ENCODE measurements around the gene RP2. TPM values are rescaled to one million over a fixed set of nuclear protein-coding genes. Genes with fewer than 3 reads are reported as not detected.
A peak's percentile ranks its signal among the peaks of the same experiment; 100 is the strongest.

The RP2 gene
- 11.0 and 13.2 TPM in 2 replicates for total RNA-seq (2014; rRNA removed; shearing (Covaris generic); ENCODE audit: low replicate concordance)

DNA sequence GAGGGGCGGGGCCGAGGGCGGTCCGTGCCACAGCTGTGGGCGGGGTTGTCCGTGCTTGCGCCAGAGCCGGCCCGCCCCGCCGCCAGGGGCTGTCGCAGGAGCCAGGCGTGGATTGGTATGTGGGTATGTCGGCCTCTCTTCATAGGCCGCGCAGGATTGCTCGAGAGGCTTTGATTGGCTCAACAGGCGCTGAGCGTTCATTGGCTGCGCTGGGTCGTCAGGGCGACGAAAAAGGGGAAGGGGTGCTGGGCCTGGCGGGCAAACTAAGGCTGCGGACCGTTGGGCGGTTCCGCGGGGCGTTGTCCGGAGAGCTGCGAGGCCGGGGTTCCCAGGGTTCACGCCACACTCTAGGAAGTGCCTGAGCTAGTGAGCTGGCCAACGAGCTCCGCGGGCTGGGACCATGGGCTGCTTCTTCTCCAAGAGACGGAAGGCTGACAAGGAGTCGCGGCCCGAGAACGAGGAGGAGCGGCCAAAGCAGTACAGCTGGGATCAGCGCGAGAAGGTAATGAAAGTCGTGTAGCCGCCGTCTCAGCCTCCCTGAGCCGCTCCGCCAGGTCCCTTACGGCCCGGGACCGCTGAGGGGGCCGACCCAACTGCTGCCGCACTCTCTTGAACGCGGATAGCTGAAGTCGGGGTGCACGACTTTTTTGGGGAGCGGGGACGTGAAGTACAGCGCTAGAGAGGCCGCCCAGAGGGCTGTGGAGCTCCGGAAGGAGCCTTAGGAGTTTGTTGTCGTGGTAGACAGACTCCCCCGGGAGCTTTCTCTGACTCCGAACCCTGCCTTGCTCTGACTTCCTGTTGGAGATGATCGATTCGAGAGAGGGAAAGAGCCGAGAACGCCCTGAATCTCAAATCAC lies at the start of gene RP2:
Gene RP2, plus strand, starts transcription at position 343 of the 857 bp plus-strand sequence. Its CDS starts 58 bp downstream, at position 401.
- in situ Hi-C loops (cut with HindIII; ENCODE audit: low pct_unique_long_range_greater_than_20kb, low sequenced_read_pairs) = no loop called here

DNA sequence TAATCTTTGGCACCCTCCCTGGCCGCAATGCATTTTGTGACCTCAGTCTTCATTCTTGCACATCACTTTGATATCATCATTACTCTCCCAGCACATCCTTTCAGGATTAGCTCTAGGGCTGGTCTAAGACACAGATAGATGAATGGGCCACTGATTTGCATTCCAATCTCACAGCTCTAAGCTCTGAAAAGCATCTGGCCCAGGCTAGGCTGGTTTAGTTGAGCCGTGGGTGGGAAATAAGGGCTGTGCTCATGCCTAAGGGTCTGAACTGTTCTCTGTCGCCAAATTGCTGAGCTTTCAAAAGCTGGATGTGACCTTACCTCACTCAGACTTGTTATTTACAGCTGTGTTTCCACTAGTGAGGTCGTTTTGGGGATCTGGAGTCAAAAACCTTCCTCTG lies 47.9 kb upstream of the RP2 start:
- no peak for DNase-seq (ENCODE audit: low read depth)
- in situ Hi-C loops (cut with HindIII; ENCODE audit: low pct_unique_long_range_greater_than_20kb, low sequenced_read_pairs) = no loop called here

More for the DNA sequence above, at the start of gene RP2:
- peak; percentile 96 for DNase-seq (ENCODE audit: low read depth)

DNA sequence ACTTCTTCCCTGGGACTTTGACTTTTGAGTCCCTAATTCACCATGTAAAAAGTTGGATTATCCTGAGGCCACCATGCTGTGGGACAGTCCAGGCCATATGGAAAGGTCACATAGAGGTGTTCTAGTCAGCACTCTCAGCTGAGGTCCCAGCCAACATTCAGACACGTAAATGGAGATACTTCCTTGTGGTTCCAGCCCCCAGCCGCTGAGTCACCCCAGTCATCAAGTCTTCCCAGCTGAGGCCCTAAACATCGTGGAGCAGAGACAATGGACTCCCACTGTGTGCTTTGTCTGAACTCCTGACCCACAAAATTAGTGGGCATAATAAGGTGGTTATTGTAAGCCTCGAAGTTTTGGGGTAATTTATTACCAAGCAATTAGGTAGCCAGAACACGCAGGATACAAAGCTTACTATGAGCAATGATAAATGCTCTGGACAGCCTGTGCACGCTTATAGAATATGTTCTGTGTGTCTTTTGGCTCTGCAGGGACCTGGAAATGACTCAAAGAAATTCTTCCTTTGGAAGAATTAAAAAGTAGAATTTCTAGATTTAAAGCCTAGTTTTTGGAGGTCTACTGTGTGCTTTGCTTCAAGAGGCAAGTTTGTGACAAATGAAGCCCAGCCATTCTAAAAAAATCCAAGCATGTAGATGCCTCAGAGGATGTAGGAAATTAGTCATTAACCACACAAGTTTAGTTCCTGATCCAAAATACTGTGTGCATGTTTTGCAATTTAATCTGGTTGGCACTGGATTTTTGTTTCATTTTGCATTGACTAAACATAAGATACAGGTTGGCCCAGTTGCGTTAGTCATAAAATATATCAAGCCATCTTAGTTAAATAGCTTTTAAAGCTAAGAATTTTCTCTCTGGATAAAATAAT lies 44.7 kb upstream of the RP2 start:
- in situ Hi-C loops (cut with HindIII; ENCODE audit: low pct_unique_long_range_greater_than_20kb, low sequenced_read_pairs) = no loop called here
- peak; percentile 61 for DNase-seq (ENCODE audit: low read depth)

DNA sequence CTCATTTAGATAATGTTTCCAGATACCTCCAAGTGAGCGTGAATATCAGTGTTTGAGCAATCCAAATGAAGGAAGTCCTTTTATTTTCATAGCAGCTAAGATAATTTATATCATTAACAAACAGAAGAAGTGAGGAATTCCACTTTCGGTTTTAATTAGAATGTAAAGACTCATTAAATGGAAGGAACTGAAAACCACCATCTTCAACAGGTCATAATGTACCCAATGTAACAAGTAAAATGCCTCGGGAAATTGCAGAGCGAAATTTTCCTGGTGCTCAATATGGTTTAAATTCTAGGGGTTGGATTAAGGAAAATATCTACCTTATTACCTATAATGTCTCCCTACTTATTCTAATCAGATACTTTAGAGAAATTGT lies 44.0 kb upstream of the RP2 start:
- in situ Hi-C loops (cut with HindIII; ENCODE audit: low pct_unique_long_range_greater_than_20kb, low sequenced_read_pairs) = no loop called here

DNA sequence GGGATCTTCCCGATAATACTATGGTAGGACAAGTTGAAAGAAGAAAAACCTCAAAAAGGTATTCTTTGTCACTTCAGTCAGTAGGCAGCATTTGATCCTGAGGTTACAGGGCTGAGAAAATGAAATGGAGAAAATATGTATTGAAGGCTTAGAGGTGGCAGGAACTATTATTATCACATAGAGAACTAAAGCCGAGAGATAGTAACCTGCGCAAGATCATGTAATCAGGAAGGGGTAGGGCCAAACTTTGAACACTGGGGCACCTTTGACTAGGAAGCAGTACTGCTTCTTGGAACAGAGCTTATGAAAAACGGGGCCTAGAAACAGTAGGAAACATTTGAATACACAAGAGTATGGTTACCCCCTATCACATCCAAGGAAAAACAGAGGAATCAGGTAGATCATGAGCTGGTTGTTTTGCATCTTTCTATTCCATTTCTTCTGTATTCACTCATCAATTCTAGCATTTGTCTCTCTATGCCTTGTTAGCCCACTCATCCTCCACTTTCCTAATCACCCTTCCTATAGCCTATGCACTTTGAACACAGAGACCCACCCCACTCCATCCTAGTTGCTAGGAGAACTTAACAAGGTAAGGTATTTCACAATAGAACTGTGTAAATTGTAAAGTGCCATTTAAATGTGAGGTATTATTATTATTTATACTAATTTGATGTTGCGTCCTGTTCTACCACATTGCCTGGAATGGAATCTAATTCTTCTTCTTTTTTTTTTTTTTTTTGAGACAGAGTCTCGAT lies 43.3 kb upstream of the RP2 start:
- no peak for DNase-seq (ENCODE audit: low read depth)
- in situ Hi-C loops (cut with HindIII; ENCODE audit: low pct_unique_long_range_greater_than_20kb, low sequenced_read_pairs) = no loop called here

More for the DNA sequence above, 44.0 kb upstream of the RP2 start:
- DNase-seq (ENCODE audit: low read depth) = no peak

DNA sequence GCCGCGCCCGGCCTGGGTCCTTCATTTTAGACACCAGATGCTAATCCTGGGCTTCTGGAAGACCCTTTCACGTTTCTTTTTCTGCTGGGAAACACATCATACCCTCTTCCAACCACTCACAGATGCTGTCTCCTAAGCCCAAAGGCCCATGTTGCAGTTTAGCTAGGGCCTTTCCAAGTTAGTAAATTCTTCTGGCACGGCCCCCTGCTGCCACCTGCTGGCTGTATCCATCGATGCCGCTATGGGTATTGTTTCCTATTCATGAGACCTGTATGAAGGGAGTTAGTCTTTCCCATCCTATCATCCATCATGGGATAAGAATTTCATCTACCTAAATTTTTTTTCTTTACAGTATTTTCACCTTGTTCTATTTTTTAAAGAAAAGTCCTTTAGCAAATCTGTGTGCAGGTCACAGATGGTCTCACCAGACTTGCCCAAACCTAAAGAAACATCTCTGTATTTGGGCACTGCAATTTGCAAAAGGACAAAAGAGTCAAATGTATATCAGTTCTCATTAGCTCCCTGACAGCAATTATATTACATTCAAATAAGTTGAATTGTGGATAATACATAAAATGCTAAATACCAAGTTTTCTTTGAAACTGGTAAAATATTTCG lies 40.2 kb upstream of the RP2 start:
- in situ Hi-C loops (cut with HindIII; ENCODE audit: low pct_unique_long_range_greater_than_20kb, low sequenced_read_pairs) = no loop called here
- peak; percentile 61 for DNase-seq (ENCODE audit: low read depth)

DNA sequence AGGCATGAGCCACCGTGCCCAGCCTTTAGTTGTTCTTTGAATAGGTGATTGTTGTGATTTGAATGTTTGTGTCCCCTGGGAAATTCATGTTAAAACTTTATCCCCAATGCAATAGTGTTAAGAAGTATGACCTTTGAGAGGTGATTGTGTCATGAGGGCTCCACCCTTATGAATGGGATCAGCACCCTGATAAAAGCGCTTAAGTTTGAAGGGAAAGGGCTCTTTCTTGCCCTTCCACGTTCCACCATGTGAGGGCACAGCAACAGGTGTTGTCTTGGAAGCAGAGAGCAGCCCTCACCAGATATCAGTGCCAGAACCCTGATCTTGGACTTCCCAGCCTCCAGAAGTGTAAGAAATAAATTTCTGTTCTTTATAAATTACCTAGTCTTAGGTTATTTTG lies 33.7 kb upstream of the RP2 start:
- DNase-seq (ENCODE audit: low read depth) = no peak
- in situ Hi-C loops (cut with HindIII; ENCODE audit: low pct_unique_long_range_greater_than_20kb, low sequenced_read_pairs) = no loop called here

DNA sequence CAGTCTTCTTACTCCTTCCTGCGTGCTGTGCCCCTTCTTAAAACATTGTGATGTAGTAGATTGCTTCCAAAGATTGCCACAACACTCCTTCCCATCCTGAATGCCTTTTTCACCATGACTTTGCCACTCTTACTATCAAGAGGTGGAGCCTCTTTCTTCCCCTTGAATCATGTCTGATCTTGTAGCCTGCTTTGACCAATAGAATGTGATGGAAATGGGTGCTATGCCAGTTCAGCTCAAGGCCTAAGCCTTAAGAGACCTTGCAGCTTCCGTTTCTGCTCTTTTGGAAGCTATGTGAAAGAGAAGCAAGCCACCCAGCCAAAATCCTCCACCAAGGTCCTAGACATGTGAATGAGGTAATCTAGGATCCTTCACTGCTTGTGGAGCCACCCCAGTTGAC lies 31.6 kb upstream of the RP2 start:
- in situ Hi-C loops (cut with HindIII; ENCODE audit: low pct_unique_long_range_greater_than_20kb, low sequenced_read_pairs) = no loop called here
- no peak for DNase-seq (ENCODE audit: low read depth)

DNA sequence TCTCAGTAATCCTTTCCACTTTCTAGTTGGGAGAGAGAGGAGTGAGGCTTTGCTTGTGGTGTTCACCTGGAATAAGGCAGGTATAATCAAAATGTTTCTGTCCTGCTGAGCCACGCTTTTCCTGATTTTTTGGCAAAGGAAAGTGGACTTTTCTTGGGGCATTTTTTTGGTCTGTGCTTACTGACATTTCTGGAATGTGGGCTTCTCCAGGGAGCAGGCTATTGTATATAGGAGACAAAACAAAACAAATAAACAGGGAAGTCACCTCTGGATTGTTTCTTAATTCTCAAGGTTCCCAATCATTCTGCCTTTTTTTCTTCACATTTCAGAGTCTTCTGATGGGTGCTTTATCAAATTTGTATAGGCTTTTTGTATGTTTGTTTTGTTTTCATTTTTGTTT lies 25.7 kb upstream of the RP2 start:
- in situ Hi-C loops (cut with HindIII; ENCODE audit: low pct_unique_long_range_greater_than_20kb, low sequenced_read_pairs) = no loop called here
- DNase-seq (ENCODE audit: low read depth) = no peak

DNA sequence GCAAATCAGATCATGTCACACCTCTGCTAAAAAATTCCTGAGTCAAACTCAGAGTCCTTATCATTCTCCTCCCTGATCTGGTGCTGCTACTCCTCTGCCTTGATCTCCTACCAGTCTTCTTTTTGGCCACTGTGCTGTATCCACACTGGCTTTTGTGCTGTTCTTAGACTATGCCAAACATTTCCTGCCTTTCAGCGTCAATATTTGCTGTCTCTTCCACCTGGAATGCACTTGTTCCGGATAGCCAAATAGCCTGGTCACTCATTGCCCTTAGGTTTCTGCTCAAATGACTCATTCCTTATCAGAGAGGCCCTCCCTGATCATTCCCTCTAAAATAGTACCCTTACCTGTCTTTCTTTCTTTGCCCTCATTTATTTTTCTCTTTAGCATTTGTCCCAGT lies 24.4 kb upstream of the RP2 start:
- no peak for DNase-seq (ENCODE audit: low read depth)

DNA sequence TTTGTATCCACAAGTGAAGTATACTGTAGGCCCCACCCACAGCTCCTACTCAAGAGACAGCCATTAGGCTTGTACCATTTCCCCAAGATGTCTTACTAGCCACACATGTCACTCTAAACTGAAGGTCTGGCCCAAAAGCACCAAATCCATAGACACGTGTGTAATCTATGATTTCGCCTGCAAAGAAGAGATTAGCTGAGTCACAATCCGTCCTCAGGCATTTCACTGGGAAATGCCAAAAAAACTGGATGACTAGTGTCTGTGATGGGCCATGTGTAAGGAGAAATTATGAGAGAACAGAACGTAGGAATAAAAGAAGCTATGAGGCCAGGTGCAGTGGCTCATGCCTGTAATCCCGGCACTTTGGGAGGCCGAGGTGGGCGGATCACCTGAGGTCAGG lies 21.9 kb upstream of the RP2 start:
- in situ Hi-C loops (cut with HindIII; ENCODE audit: low pct_unique_long_range_greater_than_20kb, low sequenced_read_pairs) = no loop called here
- no peak for DNase-seq (ENCODE audit: low read depth)

More for the DNA sequence above, 24.4 kb upstream of the RP2 start:
- in situ Hi-C loops (cut with HindIII; ENCODE audit: low pct_unique_long_range_greater_than_20kb, low sequenced_read_pairs) = no loop called here

DNA sequence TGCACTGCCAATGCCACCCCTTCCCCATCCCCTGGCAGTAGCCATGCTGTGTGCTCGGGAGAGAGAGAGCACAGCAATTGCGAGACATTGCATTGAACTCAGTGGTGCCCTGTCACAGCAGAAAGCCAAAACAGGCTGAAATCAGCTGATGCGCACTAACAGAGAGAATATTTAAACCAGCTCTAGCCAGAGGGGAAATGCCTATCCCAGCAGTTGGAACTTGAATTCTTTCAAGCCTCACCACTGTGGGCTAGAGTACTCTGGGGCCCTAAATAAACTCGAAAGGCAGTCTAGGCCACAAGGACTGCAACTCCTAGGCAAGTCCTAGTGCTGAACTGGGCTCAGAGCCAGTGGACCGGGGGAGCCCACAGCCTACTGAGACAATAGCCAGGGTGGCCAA lies 17.7 kb upstream of the RP2 start:
- no peak for DNase-seq (ENCODE audit: low read depth)

DNA sequence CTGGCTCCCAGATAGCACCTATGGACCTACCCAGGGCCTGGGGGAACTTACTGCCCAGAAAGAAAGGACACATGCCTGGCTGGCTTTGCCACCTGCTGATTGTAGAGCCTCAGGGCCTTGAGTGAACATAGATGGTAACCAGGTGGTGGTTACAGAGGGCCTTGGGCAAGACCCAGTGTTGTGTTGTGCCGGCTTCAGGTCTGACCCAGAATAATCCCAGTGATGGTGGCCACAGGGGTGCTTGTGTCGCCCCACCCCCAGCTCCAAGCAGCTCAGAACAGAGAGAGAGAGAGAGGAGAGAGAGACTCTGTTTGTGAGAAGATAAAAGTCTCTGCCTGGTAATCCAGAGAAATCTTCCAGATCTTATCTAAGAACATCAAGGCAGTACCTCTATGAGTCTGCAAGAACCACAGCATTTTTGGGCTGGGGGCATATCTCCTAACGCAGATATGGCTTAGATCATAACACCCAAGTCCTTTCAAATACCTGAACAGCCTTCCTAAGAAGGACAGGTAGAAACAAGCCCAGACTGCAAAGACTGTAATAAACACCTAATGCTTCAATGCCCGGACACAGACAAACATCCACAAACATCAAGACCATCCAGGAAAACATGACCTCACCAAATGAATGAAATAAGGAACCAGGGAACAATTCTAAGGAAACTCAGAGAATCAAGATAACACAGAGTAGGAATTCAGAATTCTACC lies 16.3 kb upstream of the RP2 start:
- in situ Hi-C loops (cut with HindIII; ENCODE audit: low pct_unique_long_range_greater_than_20kb, low sequenced_read_pairs) = no loop called here

More for the DNA sequence above, 17.7 kb upstream of the RP2 start:
- in situ Hi-C loops (cut with HindIII; ENCODE audit: low pct_unique_long_range_greater_than_20kb, low sequenced_read_pairs) = no loop called here

DNA sequence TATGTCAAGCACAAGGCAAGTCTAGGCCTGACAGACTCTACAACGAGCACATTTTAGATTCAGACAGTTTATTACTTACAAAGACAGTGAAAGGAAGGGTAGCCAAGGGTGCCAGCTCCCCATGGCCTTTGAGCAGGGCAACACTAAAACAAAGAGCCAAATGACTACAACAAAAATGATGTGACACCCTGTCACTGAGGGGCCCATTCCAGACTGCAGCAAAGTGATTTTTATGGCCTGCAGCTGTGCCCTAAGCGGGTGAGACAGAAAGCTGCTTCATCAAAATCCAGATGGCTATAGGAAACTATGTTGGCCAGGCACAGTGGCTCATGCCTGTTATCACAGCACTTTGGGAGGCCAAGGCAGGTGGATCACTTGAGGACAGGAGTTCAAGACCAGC lies 13.4 kb upstream of the RP2 start:
- no peak for DNase-seq (ENCODE audit: low read depth)
- in situ Hi-C loops (cut with HindIII; ENCODE audit: low pct_unique_long_range_greater_than_20kb, low sequenced_read_pairs) = no loop called here

More for the DNA sequence above, 16.3 kb upstream of the RP2 start:
- no peak for DNase-seq (ENCODE audit: low read depth)

DNA sequence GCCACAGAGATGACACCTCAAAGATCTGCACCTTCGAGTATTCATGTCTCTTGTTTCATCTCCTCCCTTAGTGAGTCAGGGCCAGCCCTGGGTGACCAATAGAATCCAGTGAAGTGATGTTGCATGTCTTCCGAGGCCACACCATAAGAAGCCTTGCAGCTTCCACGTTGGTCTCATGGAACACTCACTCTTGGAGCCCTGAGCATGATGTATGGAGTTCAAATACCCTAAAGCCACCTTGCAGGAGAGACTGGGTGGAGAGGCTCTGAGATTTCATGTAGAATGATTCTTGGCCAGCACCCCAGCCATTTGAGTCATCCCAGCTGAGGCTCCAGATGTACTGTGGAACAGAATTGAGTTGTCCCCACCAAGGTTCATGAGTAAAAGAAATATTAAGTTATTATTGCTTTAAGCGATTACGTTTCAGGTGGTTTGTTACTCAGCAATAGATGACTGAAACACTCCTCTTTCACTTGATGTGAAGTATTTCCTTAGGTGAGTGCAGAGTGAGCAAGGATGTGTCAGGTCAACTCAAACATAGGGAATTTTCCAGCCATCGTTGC lies 5.0 kb upstream of the RP2 start:
- in situ Hi-C loops (cut with HindIII; ENCODE audit: low pct_unique_long_range_greater_than_20kb, low sequenced_read_pairs) = no loop called here
- no peak for DNase-seq (ENCODE audit: low read depth)

DNA sequence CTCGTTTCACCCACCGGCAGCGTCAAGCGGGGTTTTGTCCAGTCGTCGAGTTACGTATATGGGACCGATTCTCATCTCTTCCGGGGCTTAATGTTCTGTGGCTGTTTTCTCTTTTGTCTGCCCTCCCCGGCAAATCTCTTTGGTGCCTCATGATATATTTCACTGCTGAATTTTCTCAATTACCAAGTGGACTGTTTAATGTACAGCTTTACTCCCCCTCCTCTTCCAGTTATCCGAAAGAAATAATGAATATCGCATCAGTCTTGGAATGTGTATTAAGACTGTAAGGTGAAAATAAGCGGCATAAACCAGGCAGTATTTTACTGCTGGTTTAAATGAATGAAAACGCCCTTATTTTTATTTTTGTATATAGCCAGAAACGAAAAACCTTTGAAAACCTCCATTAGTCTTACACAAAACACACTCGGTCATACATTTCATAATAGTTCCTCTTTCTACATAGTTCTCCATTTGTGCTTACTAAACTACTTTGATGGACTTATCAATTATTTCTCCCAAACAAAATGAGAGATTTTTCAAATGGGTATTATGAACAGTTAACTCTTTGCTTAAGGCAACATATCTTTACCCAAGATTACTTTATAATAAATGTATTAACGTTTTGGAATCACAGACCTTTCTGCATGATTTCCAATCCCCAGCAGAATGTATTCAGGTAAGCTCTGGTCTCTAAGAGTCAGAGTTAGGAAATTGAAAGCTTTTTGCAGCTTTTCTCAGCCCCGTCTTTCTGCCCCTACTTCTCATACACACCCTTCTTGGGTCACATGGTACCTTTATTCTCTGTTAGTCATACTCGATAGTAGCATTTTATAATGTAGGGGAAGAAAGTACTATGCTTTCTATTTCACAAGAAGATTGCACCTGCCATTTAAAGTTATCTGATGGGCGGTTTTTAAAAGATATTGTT lies 979 bp downstream of the RP2 start:
- peak; percentile 30 for DNase-seq (ENCODE audit: low read depth)
- in situ Hi-C loops (cut with HindIII; ENCODE audit: low pct_unique_long_range_greater_than_20kb, low sequenced_read_pairs) = no loop called here
